HuH-7.5 (cell line): ENCODE results near the gene EXOSC2.

Source experiments
- DNase-seq: peaks from one replicate; pipeline ENCODE4 v3.0.0; 2011; ENCODE audit warnings: low spot score

Gene EXOSC2, protein sequence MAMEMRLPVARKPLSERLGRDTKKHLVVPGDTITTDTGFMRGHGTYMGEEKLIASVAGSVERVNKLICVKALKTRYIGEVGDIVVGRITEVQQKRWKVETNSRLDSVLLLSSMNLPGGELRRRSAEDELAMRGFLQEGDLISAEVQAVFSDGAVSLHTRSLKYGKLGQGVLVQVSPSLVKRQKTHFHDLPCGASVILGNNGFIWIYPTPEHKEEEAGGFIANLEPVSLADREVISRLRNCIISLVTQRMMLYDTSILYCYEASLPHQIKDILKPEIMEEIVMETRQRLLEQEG

DNA sequence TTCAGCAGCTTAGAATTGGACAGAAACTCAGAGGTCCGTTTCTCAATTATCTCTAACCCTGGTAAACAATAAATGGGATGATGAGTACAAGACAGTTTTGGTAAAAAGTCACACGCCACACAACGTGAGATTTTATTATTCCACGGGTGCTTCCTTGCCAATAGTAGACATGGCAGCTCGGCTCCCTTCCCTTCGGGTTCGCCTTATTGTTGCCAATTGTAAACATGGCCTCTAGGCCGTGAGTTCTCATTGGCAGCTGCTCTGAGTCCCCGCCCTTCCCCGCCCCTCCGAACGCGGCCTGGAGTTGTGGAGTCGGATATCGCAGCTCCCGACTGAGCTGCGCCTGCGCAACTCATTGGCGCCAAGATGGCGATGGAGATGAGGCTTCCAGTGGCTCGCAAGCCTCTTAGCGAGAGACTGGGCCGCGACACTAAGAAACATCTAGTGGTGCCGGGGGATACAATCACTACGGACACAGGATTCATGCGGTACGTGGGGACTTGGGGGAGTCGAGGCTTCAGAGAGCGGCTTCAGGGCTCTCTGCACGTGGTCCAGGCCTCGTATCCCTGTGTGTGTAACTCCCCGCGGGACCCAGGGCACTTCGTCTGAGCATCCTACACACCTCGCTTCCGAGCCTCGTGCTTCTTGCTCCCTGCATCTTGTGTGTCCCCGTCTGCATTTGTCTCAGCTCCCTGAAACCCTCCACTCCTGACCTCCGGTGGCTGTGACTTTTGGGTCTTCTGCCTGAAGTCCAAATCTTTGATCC is at the start of gene EXOSC2:
Gene EXOSC2 (plus strand): TSS at position 355 of the 766 bp plus-strand sequence. CDS start 12 bp downstream, at position 367.
- DNase-seq, result peak; percentile 96

DNA sequence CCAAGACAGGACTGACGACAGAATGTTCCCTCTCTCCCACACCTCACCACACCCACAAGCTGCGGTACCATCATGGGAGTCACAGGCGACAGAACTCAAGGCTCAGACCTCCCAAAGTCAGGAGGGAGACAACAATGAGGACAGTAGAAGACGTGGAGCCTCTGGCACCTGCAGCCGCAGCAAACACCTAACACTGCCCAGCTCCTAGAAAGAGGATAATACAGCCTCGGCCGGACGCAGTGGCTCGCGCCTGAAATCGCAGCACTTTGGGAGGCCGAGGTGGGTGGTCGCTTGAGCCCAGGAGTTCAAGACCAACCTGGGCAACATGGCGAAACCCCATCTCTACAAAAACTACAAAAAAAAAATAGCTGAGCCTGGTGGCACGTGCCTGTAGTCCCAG is 42.4 kb upstream of the EXOSC2 start:
- no peak for DNase-seq

DNA sequence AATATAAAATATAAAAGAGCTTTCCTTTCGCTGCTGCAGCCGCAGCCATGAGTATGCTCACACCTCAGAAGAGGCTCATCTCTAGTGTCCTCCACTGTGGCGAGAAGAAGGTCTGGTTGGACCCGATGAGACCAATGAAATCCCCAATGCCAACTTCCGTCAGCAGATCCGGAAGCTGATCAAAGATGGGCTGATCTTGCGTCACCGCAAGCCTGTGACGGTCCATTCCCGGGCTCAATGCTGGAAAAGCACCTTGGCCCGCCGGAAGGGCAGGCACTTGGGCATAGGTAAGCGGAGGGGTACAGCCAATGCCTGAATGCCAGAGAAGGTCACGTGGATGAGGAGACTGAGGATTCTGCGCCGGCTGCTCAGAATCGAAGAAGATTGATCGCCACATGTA is 41.8 kb upstream of the EXOSC2 start:
- DNase-seq, result no peak

DNA sequence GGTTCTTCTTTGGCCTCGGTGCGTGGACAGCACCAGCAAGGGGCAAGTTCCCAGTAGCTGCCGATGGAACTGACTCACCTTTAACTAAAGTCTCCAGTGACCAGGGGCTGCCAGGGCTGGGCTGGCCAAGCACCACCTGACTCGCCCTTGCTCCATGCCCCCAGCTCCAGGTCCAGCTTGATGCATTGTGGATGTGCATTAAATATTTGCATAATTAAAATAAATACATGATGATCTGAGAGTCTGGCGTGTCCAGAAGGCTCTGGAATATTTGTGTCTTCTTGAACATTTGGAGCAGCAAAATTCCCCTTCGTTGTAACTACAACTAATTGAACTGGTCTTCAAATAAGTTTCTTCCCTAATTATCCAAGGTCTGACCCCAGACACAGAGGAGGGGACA is 38.7 kb upstream of the EXOSC2 start:
- no peak for DNase-seq

DNA sequence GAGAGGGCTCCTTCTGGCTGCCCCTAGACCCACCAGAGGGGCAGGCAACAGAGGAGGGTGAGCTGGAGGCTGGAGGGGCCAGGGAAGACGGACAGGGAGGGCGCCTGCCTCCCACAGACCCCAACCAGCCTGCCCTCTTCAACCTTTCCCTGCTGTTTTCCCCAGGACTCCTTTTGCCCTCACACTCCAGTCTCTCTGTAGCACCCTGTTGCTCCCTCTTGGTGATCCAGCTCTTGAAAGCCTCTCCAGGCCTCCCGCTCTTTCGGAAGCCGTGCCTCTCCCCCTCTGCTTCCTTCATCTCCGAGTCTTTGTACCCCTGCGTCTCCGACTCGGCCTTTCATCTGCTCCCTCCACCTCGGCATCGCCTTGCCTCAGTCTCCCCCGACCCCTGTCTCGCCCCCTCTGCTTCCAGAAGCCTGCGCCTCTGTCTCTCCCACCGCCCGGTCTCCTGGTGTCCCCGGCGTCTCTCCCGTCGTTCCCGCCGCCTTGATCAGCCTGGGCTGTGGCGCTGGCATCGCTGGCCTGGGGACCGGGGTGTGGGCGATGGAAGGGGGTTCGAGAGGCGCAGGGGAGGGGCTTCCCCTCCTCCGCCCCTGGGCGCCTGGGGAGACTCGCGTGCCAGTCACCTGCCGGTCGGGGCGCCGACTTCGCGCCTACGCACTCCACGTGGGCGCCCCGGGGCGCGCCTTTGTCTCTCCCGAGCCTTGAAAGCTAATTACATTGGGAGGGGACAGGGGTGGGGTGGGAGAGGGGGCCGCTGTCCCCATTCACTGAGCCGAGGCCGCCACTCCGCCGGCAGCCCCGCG is 34.5 kb upstream of the EXOSC2 start:
- DNase-seq, result no peak

DNA sequence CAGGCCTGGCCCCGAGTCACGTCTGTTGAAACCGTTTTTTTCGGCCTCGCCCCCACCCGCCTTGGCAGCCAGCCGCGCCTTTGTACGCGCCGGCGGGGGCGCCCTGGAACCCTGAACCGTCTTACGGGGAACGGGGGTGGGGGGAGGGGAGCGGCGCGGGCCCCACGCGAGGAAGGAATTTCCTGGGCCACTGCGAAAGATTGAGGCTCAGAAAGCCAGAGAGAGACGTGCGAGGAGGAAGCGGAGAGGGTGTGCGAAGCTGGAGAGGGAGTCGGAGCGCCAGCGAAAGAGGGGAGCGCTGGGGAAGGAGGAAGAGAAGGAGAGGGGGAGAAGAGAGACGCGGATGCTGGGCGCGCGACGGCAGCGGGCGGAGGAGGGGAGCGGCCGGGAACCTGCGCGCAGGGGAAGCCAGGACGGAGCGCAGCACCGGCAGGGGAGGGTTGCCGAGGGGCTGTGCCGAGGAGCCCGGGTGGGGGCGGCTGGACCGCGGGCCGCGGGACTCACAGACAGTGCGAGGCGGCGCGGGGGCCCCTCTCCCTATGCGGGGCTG is 33.8 kb upstream of the EXOSC2 start:
- DNase-seq, result no peak

DNA sequence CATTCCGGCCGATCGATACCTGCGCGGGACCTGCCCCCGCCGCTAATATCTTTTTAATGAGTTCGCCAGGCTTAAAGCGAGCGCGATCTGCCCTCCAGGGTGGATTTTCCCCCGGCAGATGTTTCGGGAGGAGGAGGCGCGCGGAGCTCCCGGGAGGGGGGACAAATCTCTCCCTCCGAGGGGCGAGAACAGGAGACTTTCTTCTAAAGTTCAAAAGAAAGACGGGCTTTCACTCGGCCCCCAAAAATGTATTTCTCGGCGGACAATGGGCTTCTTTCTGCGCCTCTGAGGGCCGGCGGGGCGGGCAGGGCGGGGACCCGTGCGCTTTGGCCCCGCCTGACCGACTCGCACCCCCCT is 33.3 kb upstream of the EXOSC2 start:
- no peak for DNase-seq

DNA sequence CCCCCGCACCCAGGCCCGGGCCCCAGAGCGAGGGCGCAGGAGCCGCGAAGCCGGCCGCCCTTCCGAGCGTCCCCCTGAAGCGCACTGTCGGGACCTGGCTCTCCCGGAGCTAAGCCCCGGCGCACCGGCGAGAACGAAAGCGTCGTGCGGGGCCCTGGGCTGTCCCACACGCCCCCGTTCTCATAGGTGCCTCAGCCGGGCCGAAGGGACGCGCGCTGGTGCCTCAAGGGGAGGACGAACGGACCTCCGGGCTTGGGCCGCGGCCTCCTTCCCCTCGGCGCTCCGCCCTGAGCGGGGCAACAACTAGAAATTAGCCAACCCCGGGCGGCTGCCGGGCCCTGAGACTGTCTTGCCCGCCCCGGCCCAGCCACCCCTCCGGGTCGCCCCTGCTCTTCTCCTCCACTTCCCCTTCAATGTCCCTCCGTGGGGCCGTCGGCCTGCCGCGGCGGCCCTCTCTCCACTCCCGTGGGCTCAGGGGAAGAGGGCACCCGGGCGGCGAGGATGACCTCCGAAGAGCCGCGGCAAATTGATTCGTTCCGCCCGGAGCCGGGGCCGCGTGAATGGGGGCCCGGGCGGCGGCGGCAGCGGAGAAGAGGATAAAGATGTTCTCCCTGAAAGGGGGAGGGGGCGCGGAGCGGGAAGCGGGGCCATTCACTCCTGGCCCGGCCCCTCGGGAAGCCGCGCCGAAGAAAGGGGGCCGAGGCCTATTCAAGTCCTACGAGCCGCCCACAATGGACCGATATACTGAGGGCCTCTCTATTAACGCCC is 32.7 kb upstream of the EXOSC2 start:
- DNase-seq, result peak; percentile 77

DNA sequence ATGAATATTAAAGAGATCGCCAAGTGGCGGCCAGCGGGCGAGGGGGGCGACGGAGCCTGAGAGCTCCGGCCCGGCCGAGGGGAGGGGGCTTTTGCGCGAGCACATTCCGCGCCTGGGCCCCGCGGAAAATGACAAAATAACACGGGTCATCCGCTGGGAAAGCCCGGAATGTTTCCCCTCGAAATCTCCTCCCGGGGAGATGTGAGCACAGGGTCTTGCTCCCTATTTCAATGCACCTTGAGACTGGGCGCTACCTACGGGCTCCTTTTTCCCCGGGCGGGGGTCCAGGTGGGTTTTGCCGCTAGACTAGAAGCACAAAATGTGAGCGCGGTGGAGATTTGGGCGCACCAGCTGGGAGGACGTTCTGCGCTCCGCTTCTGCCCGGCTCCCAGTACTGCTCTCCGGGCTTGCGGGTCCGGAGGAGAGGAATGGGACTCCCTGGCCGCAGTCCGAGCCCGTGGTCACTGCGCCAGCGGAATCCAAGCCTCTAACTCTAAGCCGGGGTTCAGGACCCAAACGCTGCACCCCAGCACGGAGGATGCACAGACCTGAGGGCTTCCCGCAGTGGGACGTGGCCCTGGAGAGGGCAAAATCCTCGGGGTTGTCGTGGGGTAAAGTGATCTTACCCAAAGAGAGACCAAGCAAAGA is 32.0 kb upstream of the EXOSC2 start:
- no peak for DNase-seq

DNA sequence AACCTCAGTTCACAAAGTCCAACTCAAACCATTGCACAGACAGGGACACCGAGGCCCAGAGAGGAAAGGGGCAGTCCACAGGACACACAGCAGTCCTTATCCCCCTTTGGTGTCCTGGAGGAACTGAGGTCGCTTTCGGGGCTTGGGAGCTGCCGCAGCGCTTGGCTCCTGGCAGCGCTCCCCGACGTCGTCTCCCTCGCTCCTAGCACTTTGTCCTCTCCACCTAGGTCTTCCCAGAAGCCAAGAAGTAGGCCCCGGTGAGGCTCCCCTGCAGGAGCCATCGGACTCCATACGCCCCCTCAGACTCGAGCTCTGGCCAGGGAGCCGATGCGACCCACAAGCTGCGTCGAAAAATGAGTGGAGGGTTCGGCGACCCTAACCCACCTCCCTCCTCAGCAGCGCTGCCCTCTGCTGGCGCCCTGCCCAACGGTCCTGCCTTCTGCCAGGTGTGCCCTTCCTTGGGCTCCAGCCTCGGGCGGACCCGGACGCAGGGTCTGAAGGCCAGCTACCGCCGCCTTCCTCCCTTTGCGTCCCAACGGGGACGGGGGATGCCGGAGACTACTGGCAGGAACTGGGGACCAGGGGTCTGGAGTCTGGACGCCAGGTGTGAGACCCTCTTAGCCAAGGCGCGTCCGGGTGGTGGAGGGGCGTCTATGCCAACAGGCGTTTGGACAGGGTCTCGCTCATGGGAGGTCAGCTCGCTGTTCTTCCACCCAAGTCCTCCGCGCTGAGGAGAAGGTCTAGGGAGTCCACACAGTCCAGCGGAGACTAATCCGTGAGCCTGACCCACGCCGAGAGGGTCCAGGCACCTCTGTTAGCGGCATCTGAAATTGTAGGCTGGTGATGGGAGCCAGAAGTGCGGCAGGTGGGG is 31.2 kb upstream of the EXOSC2 start:
- DNase-seq, result no peak

DNA sequence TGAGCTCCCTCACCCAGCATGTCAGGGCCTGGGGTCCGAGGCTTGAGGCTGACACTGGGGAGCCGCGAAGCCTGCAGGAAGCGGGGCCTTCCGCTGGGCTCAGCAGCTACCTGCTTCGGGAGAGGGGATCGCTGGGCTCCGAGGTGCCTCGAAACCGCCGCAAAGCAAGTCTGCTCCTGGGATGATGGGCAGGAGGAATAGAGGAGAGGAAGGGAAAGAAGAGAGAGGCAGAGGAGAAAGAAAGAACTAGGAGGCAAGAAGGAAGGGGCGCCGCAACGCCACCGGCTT is 30.7 kb upstream of the EXOSC2 start:
- DNase-seq, result no peak

DNA sequence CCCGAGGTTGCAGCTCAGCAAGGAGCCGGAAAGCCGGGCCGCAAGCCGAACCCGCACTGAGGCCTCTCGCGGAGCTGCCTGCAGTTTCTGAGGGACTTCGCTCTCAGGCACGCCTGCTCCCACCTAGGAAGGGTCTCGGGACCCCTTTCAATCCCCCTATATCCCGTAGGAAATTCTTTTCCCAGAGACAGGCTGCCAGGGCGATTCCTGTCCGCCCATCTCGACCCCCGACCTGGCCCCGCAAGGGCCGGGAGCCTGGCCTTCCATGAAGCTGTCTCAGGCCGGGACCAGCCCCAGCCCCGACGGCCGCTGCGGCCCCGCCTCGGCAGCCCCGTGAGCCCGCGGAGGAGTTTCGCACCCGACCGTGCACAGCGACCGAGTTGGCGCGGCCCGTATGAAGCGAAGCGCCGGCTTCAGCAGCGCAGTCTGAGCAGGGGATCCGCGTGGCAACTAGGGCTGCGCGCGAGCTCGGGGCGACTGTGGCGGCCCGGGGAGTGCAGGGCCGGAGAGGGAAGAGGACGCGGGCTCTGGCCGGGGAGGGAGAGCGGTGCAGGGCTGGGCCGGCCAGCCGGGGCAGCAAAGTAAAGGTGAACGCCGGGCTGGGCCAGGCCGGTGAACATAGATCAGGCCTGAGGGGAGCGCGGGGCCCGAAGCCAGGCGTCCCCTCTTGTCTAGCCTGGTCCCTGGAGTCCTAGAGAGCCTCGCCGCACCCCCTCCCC is 30.2 kb upstream of the EXOSC2 start:
- DNase-seq, result peak; percentile 79

DNA sequence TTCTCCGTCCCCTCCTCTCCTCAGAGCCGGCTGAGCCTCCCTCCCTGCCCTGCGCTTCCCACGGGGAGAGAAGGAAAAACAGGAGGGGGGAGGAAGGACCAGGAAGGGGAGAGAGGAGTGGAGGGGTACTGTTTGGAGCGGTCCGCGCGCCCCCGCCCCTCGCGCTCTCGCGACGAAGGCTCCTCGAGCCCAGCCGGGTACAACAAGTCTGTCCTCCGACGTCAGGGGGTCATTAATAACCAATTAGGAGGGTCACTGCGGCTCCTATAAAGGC is 29.7 kb upstream of the EXOSC2 start:
- no peak for DNase-seq

DNA sequence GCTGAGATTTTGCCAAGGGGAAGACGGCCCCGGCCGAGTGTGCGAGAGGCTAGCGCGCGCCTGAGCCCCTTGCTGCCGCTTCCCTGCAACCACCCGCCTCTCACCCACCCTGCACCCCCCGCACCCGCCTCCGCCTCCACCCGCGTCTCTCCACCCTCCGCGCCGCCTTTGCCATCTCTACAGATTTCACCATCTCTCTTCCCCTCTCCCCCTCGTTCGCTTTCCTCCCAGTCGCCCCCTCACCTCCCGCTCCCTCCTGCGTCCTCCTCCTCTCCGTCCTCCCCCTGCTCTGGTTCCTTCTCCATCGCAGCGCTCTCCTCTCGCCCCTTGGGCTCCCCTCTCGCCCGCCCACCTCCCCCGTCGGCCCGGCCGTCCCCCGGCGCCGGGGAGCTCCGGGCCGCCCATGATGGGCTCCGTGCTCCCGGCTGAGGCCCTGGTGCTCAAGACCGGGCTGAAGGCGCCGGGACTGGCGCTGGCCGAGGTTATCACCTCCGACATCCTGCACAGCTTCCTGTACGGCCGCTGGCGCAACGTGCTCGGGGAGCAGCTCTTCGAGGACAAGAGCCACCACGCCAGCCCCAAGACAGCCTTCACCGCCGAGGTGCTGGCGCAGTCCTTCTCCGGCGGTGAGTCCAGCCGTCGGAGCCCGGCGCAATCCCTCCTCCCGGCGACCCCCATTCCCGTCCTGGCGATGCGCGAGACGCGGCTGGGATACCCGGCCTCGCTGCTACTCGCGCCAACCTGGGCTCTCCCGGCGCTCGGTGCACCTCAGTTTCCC is 29.1 kb upstream of the EXOSC2 start, which contains the start of gene PRDM12:
Gene PRDM12 (plus strand): TSS at position 344 of the 778 bp plus-strand sequence. CDS start 60 bp downstream, at position 404.
- DNase-seq, result no peak

DNA sequence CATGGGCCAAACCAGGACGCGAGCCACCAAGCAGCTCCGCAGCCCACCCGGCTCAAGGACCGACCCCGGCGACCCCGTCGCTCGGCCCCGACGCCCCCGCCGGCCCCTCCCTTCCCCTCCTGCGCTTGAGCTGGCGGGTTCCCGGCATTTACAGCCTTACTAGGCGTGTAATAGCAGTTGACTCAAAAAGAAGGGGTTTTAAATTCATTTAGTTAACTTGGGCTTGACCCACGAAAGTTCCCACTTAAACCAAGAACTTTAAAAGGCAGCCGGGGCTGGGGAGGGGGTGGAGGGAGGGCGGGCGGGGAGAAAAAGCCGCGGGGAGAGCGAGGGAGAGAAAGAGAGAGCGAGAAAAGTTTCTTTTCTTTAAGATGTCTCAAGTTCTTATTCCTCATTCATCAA is 28.6 kb upstream of the EXOSC2 start:
- DNase-seq, result no peak

DNA sequence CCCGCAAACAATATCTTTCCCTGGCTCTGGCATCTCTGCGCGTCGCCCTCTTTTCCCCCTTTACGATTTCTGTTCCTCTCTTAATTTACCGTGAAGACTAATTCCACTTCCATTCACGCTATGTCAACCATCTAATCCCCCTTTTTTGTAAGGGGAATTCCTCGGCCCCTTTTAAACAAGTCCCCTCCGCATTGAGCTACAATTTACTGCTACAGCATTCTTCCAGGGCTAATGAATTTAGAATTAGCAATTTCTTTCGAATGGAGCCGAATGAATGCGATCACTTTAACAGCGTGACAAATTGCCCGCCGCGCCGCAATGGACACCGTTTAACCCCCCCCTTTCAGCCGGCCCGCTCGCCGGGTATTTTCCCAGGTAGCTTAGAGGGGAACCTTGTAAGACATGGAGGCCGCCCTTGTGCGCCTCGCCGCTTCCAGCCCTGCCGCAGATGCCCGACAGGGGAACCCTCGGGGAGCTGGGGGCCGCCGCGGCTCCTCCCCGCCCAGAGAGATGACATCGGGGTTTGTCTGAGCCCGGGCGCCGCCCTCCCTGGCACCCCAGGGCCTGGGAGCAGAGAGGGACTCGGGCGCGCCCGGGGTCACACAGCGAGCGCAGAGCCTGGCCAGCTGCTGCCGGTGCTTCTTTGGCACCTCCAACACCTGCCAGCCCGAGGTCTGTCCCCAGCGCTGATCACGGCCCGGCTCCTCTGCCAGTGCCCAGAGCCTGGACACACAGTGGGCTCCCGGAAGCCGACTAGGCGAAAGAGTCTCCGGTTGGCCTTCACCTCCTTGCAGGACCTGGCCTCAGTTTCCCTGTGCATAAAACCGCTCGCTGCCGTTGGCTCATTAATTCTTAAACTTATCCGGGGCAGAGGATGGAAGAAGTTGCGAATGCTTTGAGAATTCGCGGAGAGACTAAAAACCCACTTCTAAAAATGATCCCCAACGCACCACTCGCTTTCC is 27.9 kb upstream of the EXOSC2 start:
- DNase-seq, result no peak

DNA sequence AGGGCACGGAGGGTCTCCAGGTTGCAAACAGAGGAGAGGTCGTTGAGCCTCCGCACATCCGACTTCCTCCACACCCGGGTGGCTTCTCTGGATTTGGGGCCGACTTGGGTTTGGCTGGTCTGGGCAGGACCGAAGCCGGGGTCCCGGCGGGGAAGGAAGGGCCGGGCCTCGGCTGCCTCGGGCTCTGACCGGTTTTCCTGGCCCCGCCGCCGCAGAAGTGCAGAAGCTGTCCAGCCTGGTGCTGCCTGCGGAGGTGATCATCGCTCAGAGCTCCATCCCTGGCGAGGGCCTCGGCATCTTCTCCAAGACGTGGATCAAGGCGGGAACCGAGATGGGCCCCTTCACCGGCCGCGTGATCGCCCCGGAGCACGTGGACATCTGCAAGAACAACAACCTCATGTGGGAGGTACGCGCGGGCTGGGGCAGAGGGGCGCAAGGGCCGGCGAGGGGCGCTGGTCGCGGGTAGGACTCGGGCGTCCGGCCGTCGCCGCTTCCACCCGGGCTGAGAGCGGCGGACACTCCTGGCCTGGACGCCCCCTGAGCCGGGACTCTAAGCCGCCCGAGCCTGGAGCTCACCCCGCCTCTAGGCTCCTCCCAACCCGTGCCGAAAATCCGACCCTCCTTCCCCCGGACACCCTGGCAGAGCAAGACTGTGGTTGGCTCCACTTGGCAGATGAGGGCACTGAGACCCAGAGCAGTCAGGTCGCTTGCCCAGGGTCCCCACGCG is 27.0 kb upstream of the EXOSC2 start:
- no peak for DNase-seq

DNA sequence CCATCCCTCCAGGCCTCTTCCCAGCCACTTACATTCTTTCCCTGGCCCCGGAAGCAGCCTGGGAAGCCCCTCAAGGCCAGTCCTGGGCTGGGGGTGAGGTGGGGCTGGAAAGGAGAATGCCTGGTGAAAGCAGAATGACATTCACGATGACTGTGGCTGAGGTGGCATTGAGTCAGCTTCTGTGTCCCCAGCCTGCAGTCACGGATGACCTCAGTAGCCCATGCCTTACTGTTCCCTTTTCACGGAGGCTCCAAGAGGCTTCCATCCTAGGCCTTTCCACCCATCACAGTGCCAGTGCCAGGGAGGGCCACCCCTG is 26.5 kb upstream of the EXOSC2 start:
- no peak for DNase-seq
